HG03108 (cell line): Measurements from ENCODE around the gene EFNA4.

Source experiments
- ATAC-seq: cut with Tn5 transposase; IDR thresholded peaks from one replicate; pipeline ENCODE4 v1.9.1; 2021; ENCODE audit warnings: moderate library complexity; ENCODE audit not compliant: unreplicated experiment

The EFNA4 gene

DNA sequence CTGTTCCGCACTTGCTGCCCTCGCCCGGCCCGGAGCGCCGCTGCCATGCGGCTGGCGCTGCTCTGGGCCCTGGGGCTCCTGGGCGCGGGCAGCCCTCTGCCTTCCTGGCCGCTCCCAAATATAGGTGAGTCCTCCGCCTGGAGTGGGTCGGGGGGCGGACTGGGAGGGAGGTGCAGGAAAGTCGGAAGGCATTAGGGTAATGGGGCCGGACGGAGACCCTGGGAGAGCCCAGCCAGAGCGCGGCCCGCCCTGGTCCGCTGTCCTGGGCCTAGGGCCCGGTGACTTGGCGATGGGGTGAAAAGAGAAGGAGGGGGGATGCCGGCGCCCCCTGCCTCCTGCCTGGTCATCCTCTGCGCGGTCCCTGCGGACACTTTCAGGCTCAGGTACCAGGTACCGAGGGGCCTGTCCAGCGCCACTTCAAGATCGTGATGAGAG, 12.2 kb upstream of the EFNA4 start:
- no peak for ATAC-seq

DNA sequence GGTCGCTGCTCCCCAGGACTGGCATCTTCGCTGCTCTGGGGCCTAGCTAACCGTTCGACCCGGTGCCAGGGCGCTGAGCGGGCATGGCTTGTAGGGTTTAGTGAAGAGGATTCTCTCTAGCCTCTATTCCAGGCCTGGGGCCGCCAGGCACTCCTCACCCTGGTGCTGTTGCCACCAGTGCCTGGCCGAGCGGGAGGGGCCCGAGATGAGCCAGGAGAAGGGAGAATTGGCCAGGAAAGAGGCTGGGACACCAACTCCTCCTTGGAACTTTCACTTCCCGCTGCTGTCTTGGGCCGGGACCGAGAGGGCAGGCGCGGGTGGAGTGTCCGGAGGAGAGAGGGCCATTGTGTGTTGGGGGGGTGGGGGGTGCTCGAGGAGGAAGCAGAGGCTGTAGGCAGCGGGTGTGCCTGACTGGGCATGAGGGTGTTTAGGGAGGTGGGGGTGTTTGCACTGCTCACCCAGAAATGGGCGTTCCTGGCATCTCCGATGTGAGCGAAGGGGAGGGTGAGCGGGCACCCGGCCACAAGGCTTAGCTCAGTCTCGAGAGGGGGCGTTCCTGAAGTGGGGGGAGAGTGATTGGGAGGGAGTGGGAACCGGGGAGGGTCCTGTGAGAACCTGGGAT, 11.7 kb upstream of the EFNA4 start:
- ATAC-seq: no peak

DNA sequence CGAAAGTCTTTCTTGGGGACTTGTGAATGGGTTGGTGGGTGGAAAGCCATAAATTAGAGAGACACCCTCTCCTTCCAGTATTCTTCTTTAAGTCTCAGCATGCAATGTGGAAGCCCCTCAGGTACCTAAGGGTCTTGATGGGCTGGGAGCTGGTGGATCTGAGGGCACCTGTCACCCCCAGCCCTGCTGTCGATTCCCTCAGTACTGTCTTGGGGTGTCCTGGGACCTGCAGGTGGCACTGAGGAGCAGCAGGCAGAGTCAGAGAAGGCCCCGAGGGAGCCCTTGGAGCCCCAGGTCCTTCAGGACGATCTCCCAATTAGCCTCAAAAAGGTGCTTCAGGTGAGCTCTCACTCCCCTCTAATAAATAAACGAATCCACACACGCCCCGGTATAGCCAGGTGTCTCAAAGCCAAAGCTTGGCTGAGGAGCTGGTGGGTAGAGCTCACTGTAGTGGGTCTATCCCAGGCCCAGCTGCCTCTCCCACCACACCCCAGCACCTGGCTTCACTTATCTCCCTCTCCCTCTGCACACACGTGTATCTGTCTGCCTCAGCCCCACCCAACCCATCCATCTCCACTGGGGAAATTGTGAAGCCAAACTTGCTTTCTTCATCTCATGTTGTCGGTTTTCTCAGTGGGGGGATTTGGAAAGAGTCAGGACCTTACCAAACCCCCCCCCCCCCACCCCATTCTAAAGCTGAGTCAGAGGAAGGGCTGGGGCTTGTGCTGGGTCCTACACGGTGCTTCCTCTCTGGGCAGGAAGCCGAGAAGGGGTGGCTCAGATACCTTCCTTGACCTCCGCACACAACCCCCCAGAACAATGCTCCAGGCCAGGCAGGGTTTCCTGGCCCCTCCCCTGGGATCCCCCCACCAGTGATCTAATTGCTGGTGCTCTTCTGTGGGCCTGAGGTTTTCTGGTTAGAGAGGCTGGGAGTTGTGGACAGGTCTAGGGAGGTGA, 10.8 kb upstream of the EFNA4 start:
- ATAC-seq: no peak

DNA sequence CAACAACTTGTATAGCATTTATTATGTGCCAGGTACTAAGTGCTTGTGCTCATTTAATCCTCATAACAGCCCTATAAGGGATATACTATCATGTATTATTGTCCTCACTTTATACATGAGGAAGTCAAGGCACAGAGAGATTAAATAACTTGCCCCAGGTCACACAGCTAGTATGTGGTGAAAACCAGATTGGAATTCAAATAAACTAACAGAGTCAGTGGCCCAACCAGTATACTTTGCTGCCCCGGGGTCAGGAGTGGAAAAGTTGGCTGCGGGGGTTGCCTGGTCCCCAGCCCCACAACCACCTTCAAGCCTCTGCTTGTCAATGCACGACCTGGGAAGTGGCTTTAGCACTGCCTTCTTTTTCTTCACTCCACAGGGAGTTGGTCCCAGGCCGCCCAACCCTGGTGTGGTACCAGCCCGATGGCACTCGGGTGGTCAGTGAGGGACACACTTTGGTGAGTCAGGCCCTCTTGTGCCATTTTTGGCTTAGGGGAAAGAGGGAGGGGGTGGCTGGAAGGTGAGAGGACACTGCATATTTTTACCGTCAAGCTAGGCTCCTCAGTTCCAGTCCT, 9.9 kb upstream of the EFNA4 start:
- no peak for ATAC-seq

DNA sequence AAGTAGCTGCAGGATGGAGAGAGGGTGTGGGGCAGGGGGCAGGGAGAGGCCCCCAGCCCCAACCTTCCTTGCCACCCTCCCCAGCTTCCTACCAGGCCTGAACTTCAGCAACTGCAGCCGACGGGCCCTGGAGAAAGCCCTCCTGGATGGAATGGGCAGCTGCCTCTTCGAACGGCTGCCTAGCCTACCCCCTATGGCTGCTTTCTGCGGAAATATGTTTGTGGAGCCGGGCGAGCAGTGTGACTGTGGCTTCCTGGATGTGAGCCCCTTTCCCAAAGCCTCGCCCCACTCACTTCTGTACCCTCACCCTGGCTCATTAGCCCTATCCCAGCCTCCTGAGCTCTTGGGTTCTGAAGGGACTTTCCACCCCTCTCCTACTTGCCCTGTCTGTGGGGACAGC, 6.4 kb upstream of the EFNA4 start:
- ATAC-seq: no peak

DNA sequence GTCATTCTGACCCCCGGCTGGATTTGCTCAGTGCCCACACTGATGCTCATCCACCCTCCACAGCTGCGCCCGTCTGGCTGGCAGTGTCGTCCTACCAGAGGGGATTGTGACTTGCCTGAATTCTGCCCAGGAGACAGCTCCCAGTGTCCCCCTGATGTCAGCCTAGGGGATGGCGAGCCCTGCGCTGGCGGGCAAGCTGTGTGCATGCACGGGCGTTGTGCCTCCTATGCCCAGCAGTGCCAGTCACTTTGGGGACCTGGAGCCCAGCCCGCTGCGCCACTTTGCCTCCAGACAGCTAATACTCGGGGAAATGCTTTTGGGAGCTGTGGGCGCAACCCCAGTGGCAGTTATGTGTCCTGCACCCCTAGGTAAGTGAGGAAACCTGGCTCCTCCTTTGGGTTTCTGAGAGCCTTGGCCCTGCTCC, 5.7 kb upstream of the EFNA4 start:
- ATAC-seq: no peak

DNA sequence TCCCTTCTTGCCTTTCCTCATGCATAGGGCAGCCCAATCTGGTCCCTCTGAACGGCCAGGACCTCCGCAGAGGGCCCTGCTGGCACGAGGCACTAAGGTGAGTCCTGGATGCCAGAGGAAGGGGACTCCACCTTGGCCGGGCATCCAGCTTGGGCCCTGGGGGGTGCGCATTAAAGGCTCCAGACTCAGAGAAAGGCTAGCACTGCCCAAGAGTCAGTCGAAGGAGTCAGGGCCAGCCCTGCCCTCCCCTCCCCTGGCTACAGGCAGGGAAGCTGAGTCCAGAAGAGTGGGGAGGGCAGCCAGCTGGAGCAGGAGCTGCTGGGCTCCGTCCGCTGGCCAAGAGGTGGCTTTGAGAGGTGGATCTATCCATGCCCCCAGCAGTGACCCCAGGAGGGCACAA, 2.8 kb upstream of the EFNA4 start:
- ATAC-seq: no peak

DNA sequence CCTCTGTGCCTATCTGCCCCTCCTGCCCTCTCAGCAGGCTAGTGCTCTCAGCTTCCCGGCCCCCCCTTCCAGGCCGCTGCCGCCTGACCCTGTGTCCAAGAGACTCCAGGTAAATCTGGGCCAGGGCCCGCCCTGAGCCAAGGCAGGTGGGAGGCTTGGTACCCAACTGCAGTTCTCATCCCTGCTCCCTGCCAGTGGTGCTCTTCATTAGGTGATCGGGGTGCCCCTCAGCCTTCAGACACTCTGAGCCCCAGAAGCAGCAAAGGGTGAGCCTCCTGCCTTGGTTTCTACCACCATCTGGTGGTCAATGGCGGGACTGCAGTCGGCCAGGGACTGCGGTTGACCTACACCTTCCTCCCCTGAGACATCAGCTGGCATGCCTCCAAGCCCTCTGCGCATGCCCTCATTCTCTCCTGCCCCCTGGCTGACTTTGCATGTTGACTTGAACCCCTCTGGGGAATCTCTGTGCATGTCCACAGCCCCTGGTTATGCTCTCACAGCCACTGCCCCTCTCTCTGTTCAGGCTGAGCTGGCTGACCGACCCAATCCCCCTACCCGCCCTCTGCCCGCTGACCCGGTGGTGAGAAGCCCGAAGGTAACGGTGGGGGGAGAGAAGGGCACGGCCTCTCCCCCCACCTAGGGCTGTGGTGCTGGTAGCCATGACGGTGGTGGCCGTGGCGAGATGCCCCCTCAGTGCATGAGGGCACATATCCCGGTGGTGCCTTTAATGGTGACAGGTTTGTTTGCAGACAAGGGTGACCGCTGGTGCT, 2.0 kb upstream of the EFNA4 start:
- ATAC-seq: peak; percentile 38

DNA sequence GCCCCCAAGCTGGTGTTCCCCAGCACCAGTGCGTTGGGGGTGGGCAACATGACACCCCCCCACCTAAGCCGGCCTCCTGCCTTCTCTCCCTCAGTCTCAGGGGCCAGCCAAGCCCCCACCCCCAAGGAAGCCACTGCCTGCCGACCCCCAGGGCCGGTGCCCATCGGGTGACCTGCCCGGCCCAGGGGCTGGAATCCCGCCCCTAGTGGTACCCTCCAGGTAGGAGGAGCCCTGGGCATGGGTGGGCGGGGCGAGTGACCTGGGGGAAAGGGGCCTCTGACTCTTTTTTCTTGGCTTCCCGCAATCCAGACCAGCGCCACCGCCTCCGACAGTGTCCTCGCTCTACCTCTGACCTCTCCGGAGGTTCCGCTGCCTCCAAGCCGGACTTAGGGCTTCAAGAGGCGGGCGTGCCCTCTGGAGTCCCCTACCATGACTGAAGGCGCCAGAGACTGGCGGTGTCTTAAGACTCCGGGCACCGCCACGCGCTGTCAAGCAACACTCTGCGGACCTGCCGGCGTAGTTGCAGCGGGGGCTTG, 1.3 kb upstream of the EFNA4 start:
- no peak for ATAC-seq

DNA sequence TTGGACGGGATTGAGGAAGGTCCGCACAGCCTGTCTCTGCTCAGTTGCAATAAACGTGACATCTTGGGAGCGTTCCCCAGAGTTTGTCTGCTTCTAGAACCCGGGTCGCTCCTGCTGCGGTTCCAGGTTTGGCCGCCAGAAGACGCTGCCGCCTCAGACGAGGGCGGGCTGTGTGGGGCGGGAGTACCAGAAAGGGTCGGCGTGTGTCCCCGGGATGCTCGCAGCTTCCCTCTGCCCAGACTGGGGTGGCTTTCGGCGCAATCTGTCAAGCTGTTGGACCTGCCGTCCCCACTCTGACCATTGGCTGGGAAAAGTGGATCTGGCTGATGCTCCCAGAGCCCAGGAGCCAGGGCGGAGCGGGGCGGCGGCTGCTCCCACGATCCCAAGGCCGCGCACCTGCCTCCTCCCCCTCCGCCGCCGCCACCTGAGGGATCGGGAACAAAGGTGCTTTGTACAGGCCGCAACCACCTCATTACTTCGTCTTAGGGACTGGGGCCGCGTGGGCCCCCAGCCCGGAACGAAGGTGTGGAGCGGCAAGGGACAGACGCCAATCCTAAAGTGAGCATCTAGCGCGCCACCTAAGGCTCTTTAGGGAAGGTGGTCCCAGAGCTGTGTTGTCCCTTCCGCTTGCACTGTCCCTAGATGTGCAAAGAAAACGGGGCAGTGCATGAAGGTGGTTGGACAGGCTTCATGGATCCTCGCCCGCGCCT, 683 bp upstream of the EFNA4 start:
- no peak for ATAC-seq

DNA sequence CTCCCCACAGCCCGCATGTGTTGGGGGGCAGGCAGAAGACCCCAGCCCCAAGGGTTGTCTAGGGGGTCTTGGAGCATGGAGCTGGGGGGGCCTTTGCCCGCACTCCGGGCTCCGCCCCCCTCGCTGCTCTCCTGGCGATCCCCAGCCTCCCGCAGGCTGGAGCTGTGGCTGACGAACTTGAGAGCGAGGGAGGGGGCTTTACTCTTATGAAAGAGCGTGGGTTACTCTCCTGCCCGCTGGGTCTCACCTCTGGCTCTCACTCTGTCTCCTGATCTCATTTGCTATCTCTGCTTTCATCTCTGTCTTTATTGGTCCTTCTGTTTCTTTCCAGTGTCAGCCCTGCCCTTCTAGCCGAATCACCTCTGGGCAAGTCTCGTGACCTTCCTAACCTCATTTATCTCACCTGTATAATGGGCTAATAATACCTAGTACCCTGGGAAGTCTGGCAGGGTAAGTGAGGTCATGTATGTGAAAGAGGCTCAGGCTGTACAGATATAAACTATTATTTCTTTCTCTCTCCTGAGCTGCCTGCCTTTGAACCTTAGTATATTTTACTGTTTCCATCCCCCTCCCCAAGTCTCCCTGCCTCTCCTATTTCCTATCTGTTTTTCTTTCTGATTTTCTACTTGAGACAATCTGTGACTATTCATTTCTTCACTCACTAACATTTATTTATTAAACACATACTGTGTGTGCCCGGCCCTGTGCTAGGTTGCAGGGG, 731 bp downstream of the EFNA4 start:
- peak; percentile 12 for ATAC-seq

DNA sequence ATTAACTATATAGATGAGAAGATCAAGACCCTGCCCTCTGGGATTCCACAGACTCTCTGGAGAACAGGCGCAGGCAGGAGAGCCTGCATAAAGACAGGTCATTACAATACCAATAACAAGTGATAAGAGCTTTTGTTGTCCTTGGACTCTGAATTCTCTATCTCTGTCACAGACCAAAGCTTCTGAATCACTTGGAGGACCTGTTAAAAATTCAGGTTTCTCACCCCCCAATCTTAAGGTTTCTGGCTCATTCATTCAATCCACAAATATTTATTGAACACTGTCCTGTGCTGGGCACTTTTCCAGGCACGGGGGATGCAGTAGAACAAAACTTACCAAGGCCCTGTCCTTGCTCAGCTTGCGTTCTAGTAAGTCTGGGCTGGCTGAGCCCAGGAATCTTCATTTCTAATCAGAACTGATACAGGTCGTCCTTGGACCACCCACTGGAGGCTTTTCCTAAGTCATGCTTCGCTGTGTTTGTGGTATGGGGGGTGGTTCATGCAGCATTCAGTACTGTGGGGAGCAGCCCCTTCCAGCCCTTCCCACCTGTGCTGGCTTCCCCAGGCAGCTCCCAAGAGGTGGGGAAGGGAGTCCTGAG, 1.4 kb downstream of the EFNA4 start:
- ATAC-seq: no peak

DNA sequence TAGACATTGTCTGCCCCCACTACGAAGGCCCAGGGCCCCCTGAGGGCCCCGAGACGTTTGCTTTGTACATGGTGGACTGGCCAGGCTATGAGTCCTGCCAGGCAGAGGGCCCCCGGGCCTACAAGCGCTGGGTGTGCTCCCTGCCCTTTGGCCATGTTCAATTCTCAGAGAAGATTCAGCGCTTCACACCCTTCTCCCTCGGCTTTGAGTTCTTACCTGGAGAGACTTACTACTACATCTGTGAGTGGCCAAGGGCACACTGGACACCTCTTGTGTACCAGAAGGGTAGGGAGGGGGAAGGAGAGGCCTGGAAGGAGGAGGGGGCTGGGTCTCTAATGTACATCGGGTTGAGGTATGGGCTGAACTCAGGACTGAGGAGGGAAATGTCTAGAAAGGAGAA, 3.2 kb downstream of the EFNA4 start:
- no peak for ATAC-seq

DNA sequence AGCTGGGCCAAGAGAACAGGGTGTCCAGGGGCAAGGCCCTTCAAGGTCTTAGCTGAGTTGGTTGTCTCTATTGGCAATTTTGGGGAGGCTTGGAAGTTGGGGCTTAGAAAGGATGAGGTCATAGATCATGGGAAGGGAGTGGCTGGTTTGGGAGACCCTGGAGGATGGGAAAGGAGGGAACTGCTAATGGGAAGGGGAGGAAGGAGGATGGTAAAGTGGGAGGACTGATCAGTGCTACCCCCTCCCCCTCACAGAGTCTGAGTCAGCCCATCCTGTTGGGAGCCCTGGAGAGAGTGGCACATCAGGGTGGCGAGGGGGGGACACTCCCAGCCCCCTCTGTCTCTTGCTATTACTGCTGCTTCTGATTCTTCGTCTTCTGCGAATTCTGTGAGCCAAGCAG, 5.1 kb downstream of the EFNA4 start:
- no peak for ATAC-seq

DNA sequence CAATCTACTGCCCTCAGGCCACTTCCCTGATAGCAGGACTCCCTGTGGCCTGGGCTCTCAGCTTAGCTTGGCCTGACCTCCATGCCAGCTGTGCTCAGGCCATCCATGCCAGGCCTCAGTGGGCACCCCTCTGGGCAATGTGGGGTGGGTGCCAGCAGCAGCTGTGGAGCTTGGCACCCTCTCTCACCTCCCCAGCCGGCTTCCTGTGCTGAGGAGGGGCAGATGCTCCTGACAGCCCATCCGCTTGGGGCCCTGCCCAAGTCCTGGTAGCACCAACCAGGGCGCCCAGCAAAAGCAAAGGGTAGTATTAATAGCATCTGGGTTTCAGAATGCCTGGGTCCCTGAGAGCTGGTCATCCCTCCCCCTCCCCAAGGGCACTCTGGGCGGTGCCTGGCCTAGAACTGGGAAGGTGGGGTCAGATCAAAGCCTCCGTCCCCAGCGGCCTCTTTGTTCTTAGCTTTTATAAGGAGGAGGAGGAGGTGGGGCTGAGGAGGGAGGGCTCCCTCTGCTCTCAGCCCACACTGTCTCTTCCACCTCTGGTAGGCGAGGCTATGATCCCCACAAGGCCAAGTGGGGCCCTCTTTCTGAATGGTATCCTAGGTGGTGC, 6.1 kb downstream of the EFNA4 start:
- no peak for ATAC-seq

DNA sequence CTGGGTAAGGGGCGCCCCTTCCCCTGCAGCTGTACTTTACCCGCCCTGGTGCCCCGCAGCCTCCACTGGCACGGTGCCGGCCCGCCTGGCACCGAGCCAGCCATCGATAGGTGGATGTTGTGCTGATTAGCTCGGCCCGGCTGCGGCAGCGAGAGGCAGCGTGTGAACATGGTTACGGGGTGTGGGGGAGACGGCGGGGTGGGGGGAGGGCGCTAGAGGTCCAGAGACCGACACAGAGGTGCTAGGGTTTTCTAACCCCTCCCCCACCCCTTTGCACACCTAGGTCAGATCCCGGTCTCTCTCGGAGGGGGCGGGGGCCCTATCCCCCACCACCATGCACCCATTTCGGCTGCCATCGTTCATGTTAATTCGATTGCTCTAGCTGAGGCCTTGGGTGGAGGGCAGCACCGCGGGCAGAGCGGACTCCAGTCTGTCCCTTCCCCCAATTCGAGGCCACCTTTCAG, 6.7 kb downstream of the EFNA4 start:
- ATAC-seq: no peak

DNA sequence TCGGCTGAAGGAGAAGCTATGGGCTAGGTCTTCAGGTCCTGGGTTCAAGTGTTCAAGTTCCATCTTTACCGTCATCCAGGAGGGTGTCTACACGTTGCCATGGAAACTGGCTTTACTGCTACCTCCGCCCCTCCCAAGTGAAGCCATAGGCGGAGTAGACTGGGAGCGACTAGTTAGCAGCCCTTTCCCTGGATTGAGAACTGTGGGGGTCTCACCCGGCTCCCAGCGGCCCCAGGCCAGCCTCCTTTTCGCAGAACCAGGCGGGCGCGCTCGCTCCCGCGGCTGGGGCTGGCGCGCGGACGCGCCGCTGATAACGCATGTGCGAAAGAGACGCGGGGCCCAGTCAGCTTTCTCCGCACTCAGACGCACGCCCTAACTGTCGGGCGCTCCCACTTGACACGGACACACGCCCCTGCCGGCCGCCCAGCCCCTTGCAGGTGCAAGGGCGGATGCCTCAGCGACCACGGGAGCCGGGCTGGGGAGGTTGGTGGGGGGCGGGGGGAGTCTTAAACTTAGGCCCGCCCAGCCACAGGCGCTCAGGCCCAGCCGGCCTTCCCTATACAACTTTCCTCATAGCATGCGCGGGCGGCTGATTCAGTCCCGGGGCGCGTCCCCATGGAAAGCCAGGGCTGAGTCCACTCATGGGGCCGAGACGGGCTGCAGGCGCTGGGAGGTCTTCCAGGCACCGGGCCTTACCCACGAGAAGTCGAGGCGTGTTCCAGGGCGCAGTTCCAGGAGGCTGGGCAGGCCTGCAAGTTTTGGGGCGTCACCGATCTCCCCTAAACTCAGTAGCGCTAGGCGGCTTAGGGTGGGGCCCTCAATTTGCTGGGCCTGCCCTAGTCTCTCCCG, 7.4 kb downstream of the EFNA4 start:
- ATAC-seq: peak; percentile 58

DNA sequence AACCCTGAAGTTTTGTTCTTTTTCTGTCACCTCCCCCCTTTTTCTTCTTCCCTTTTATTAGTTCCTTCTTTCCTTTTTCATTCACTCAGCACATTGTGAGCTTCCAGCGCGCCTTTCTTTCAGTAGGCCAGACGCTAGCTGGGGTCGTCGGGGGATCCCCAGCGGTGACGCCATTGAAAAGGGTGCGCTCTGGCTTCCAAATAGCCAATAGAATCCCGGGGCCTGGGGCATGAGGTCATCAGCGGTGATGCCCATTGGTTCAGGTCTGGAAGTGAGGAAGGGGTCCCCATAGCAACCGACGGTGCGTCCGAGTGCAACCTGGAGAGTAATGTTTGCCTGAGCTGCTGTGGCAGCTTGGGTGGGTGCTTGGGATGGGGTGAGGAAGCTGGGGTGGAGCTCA, 8.2 kb downstream of the EFNA4 start:
- ATAC-seq: no peak
